Liver (tissue), 9 donors: ENCODE measurements around the gene THEM4. TPM values are rescaled to one million over a fixed set of nuclear protein-coding genes. Genes with fewer than 3 reads are reported as not detected.

ENCODE experiments used
- DNase-seq: peaks from one replicate; pipeline ENCODE4 v3.0.0-alpha.2; 2017; ENCODE audit warnings: low spot score
- H3K27ac ChIP-seq, 2 donors: one replicate each; pipeline ENCODE4 v1.7.0; 2013; ENCODE audit warnings: inconsistent platforms in 2 of 2, low read length in 2 of 2, control low read depth in 1 of 2, low read depth in 1 of 2, mild to moderate bottlenecking in 1 of 2
- H3K27me3 ChIP-seq, 4 donors: one replicate each; pipeline versions ENCODE4 v1.6.1 to v1.7.0; 2013; ENCODE audit warnings: low read length in 3 of 4, inconsistent platforms in 1 of 4, mild to moderate bottlenecking in 1 of 4, moderate library complexity in 1 of 4; ENCODE audit not compliant: control insufficient read depth in 4 of 4, insufficient read depth in 4 of 4
- H3K36me3 ChIP-seq, 4 donors: one replicate each; pipeline versions ENCODE4 v1.6.1 to v1.7.0; 2013; ENCODE audit warnings: low read length in 3 of 4, mild to moderate bottlenecking in 3 of 4, low read depth in 1 of 4, moderate library complexity in 1 of 4; ENCODE audit not compliant: control insufficient read depth in 4 of 4, insufficient read depth in 3 of 4
- H3K4me1 ChIP-seq, 4 donors: one replicate each; pipeline versions ENCODE4 v1.6.1 to v1.7.0; 2013; ENCODE audit warnings: low read length in 3 of 4, mild to moderate bottlenecking in 3 of 4, moderate library complexity in 1 of 4; ENCODE audit not compliant: control insufficient read depth in 4 of 4, insufficient read depth in 4 of 4
- H3K4me3 ChIP-seq, 3 donors: one replicate each; pipeline versions ENCODE4 v1.6.1 to v1.7.0; 2013; ENCODE audit warnings: low read length in 3 of 3, control low read depth in 1 of 3, low read depth in 1 of 3, mild to moderate bottlenecking in 1 of 3
- H3K9ac ChIP-seq, 2 donors: one replicate each; pipeline ENCODE4 v1.7.0; 2013; ENCODE audit warnings: low read length in 2 of 2, mild to moderate bottlenecking in 2 of 2, moderate library complexity in 2 of 2, control low read depth in 1 of 2, low read depth in 1 of 2
- H3K9me3 ChIP-seq, 4 donors: one replicate each; pipeline versions ENCODE4 v1.6.1 to v1.7.0; 2013; ENCODE audit warnings: low read length in 3 of 4; ENCODE audit not compliant: control insufficient read depth in 4 of 4
- CTCF ChIP-seq: fragments of 150-350 bp; IDR thresholded peaks from 2 replicates; pipeline ENCODE4 v1.5.1; 2017; ENCODE audit warnings: improper control_type of control experiment, low read depth, low read length; ENCODE audit not compliant: missing input control
- EGR1 ChIP-seq, 2 donors: IDR thresholded peaks; 2 replicates each; pipeline ENCODE4 v1.6.1; 2016 to 2018; ENCODE audit warnings: antibody characterized with exemption in 2 of 2, low read depth in 2 of 2
- FOXA1 ChIP-seq: IDR thresholded peaks from 2 replicates; pipeline ENCODE4 v1.6.1; 2016; ENCODE audit warnings: antibody characterized with exemption
- FOXA2 ChIP-seq: IDR thresholded peaks from 2 replicates; pipeline ENCODE4 v1.6.1; 2016; ENCODE audit warnings: antibody characterized with exemption
- GABPA ChIP-seq, 2 donors: IDR thresholded peaks in 1 of 2; conservative IDR thresholded peaks in 1 of 2; 2 replicates each; pipeline ENCODE4 v1.6.1; 2016; ENCODE audit warnings: antibody characterized with exemption in 2 of 2, mild to moderate bottlenecking in 1 of 2, moderate library complexity in 1 of 2
- HNF4A ChIP-seq, 2 donors: conservative IDR thresholded peaks; 2 replicates each; pipeline ENCODE4 v1.6.1; 2016; ENCODE audit warnings: antibody characterized with exemption in 2 of 2, mild to moderate bottlenecking in 2 of 2
- HNF4G ChIP-seq: IDR thresholded peaks from 2 replicates; pipeline ENCODE4 v1.6.1; 2016; ENCODE audit warnings: antibody characterized with exemption
- JUND ChIP-seq, 2 donors: IDR thresholded peaks; 2 replicates each; pipeline ENCODE4 v1.6.1; 2016; ENCODE audit warnings: antibody characterized with exemption in 2 of 2
- MAX ChIP-seq: IDR thresholded peaks from 2 replicates; pipeline ENCODE4 v1.6.1; 2016; ENCODE audit warnings: antibody characterized with exemption
- RAD21 ChIP-seq, 2 donors: IDR thresholded peaks; 2 replicates each; pipeline ENCODE4 v1.6.1; 2016; ENCODE audit warnings: antibody characterized with exemption in 2 of 2, mild to moderate bottlenecking in 2 of 2
- TAF1 ChIP-seq: conservative IDR thresholded peaks from 2 replicates; pipeline ENCODE4 v1.6.1; 2016; ENCODE audit warnings: antibody characterized with exemption, mild to moderate bottlenecking
- ZBTB33 ChIP-seq: IDR thresholded peaks from 2 replicates; pipeline ENCODE4 v1.6.1; 2016; ENCODE audit warnings: antibody characterized with exemption
- WGBS: extraction: QIAGEN DNeasy Blood & Tissue Kit; methylation state at CpG from one replicate; pipeline ENCODE4 v1.1.7; 2013; 5-methylcytosine and 5-hydroxymethylcytosine counted together
- polyA plus RNA-seq, 2 donors: library from polyadenylated mRNA; stranded (reverse) in 1 of 2; unstranded in 1 of 2; fragments of 200-250 nt in 1 of 2; fragments of >200 nt in 1 of 2; fragmentation: Nextera tagmentation in 1 of 2; extraction: Ambion mirVana in 1 of 2; gene quantifications; one replicate each; pipeline versions ENCODE4 v1.2.1 to v1.2.3, GENCODE V29; 2013 to 2015
- total RNA-seq, 2 donors: library from RNA; depleted of rRNA; stranded (reverse); fragments of >200 nt; gene quantifications; one replicate each; pipeline ENCODE4 v1.2.3, GENCODE V29; 2014
- donor health status: healthy.
- donor health status: healthy.
- donor health status: healthy.
- donor health status: healthy.
- donor health status: healthy.

Gene THEM4
- total and polyA plus RNA-seq, 4 donors, result 6.1 to 16.2 (median 9.8) TPM

- H3K4me3 ChIP-seq, result no peak overlapping the region
- H3K9me3 ChIP-seq, result no peaks in the 10 kb centered on the region
- 93% methylated on average over 1 of the region's 1 CpG for WGBS
These were observed 14.1 kb upstream of the THEM4 start for GRCh38 chr1:151923422-151923821.

GRCh38 chr1:151920149-151920548, 10.8 kb upstream of the THEM4 start:
- Histone ChIP-seq H3K27ac (no peak overlapping the region), H3K9me3 (no peaks in the 10 kb centered on the region), H3K4me3 (no peak overlapping the region), H3K27me3 (no peaks in the 10 kb centered on the region), H3K36me3 (no peaks in the 10 kb centered on the region), H3K9ac (no peak overlapping the region), H3K4me1 (peaks cover 0 to 2% (median 0%) of the 10 kb centered on the region in 4 donors)
- DNase-seq, result no peak
- TF ChIP-seq FOXA2, result no peak
- TF ChIP-seq EGR1 (IDR thresholded peaks at IDR 0.05; ENCODE audit: low read depth in 2 of 2), result no peak
- TF ChIP-seq RAD21 (IDR thresholded peaks at IDR 0.05), result no peak
- TF ChIP-seq HNF4G, result no peak
- TF ChIP-seq FOXA1, result no peak
- TF ChIP-seq JUND (IDR thresholded peaks at IDR 0.05), result no peak
- no peak for TF ChIP-seq CTCF
- TF ChIP-seq HNF4A (conservative IDR thresholded peaks at IDR 0.05), result no peak
- WGBS, result 71% methylated on average over 3 of the region's 3 CpGs

More at GRCh38 chr1:151923422-151923821, 14.1 kb upstream of the THEM4 start:
- Histone ChIP-seq H3K27ac (no peak overlapping the region), H3K27me3 (no peaks in the 10 kb centered on the region), H3K9ac (no peak overlapping the region), H3K36me3 (no peaks in the 10 kb centered on the region), H3K4me1 (peaks cover 0 to 2% (median 0%) of the 10 kb centered on the region in 4 donors)
- DNase-seq, result no peak
- TF ChIP-seq MAX (no peak), TAF1 (no peak), ZBTB33 (no peak), GABPA (IDR thresholded peaks at IDR 0.05 in 1 of 2, conservative IDR thresholded peaks at IDR 0.05 in 1 of 2) (no peak), CTCF (no peak), FOXA1 (no peak)
